Effector memory CD8-positive, alpha-beta T cell (primary cell): ENCODE results near the gene ZBTB7C.
A peak's percentile ranks its signal among the peaks of the same experiment; 100 is the strongest.

Source experiments
- ATAC-seq: fragments of 150-1000 bp; cut with Tn5 transposase; replicated peaks from 2 replicates; pipeline ENCODE4 v1.10.0; 2021; ENCODE audit warnings: mild to moderate bottlenecking, moderate library complexity
- DNase-seq, 3 experiments: peaks; one replicate each; pipeline ENCODE4 v3.0.0; 2021
- H3K27ac Mint-ChIP-seq, 2 donors: one replicate each; pipeline ENCODE4 v1.8.0; 2022; ENCODE audit warnings: mild to moderate bottlenecking in 2 of 2, mixed read lengths in 2 of 2, moderate library complexity in 2 of 2
- H3K27me3 Mint-ChIP-seq, 2 donors: one replicate each; pipeline ENCODE4 v1.8.0; 2022; ENCODE audit warnings: mixed read lengths in 2 of 2
- H3K36me3 Mint-ChIP-seq: one replicate; pipeline ENCODE4 v1.8.0; 2022; ENCODE audit warnings: mild to moderate bottlenecking, moderate library complexity, mixed read lengths; ENCODE audit not compliant: insufficient read depth
- H3K4me1 Mint-ChIP-seq, 2 donors: one replicate each; pipeline ENCODE4 v1.8.0; 2022; ENCODE audit warnings: low read depth in 2 of 2, mixed read lengths in 2 of 2
- H3K4me3 Mint-ChIP-seq, 2 donors: one replicate each; pipeline ENCODE4 v1.8.0; 2022; ENCODE audit warnings: mild to moderate bottlenecking in 2 of 2, mixed read lengths in 2 of 2, moderate library complexity in 2 of 2
- H3K9me3 Mint-ChIP-seq, 2 donors: one replicate each; pipeline ENCODE4 v1.8.0; 2022; ENCODE audit warnings: mixed read lengths in 2 of 2

ZBTB7C gene

GRCh38 chr18:48002933-48003365, 406.2 kb downstream of the ZBTB7C start:
- Mint-ChIP-seq H3K9me3 (no peaks in the 10 kb centered on the region), H3K4me3 (no peak overlapping the region), H3K27ac (no peak overlapping the region), H3K27me3 (peaks cover 8 to 9% of the 10 kb centered on the region in 2 donors), H3K4me1 (peaks cover 0 to 3% of the 10 kb centered on the region in 2 donors), H3K36me3 (no peaks in the 10 kb centered on the region)
- no peak for ATAC-seq
- no peak for DNase-seq

- H3K4me3 Mint-ChIP-seq, result no peak overlapping the region
- DNase-seq (no peak), ATAC-seq (no peak)
- H3K27me3 Mint-ChIP-seq, result no peaks in the 10 kb centered on the region
- H3K27ac Mint-ChIP-seq, result no peak overlapping the region
- no peaks in the 10 kb centered on the region for H3K9me3 Mint-ChIP-seq
- no peaks in the 10 kb centered on the region for H3K36me3 Mint-ChIP-seq
- H3K4me1 Mint-ChIP-seq, result no peaks in the 10 kb centered on the region
These were observed 408.5 kb downstream of the ZBTB7C start for GRCh38 chr18:48000701-48001100.

GRCh38 chr18:47999801-48000248, 409.4 kb downstream of the ZBTB7C start:
- no peak for DNase-seq
- H3K9me3 Mint-ChIP-seq, result no peaks in the 10 kb centered on the region
- no peak overlapping the region for H3K4me3 Mint-ChIP-seq
- no peaks in the 10 kb centered on the region for H3K4me1 Mint-ChIP-seq
- H3K27me3 Mint-ChIP-seq, result no peaks in the 10 kb centered on the region
- H3K36me3 Mint-ChIP-seq, result no peaks in the 10 kb centered on the region
- ATAC-seq, result no peak
- peak overlapping the region in 1 of 2 donors; percentile 47 for H3K27ac Mint-ChIP-seq

GRCh38 chr18:47997338-47997780, 411.8 kb downstream of the ZBTB7C start:
- H3K27ac Mint-ChIP-seq, result no peak overlapping the region
- no peak overlapping the region for H3K4me3 Mint-ChIP-seq
- DNase-seq (peak in 2 of 3 experiments; percentile 6 to 16), ATAC-seq (no peak)
- no peaks in the 10 kb centered on the region for H3K4me1 Mint-ChIP-seq
- no peaks in the 10 kb centered on the region for H3K9me3 Mint-ChIP-seq
- peaks cover 10 to 22% of the 10 kb centered on the region in 2 donors for H3K27me3 Mint-ChIP-seq
- H3K36me3 Mint-ChIP-seq, result no peaks in the 10 kb centered on the region

GRCh38 chr18:47996091-47996541, 413.1 kb downstream of the ZBTB7C start:
- peaks cover 20 to 34% of the 10 kb centered on the region in 2 donors for H3K27me3 Mint-ChIP-seq
- H3K36me3 Mint-ChIP-seq, result no peaks in the 10 kb centered on the region

GRCh38 chr18:47995654-47996053, 413.5 kb downstream of the ZBTB7C start:
- ATAC-seq, result no peak
- H3K4me3 Mint-ChIP-seq, result no peak overlapping the region
- no peak overlapping the region for H3K27ac Mint-ChIP-seq
- no peaks in the 10 kb centered on the region for H3K4me1 Mint-ChIP-seq
- H3K9me3 Mint-ChIP-seq, result no peaks in the 10 kb centered on the region
- H3K36me3 Mint-ChIP-seq, result no peaks in the 10 kb centered on the region
- no peak for DNase-seq
- H3K27me3 Mint-ChIP-seq, result peaks cover 24 to 39% of the 10 kb centered on the region in 2 donors

More at GRCh38 chr18:47996091-47996541, 413.1 kb downstream of the ZBTB7C start:
- DNase-seq, result no peak
- ATAC-seq, result no peak
- Mint-ChIP-seq H3K4me3 (no peak overlapping the region), H3K4me1 (no peaks in the 10 kb centered on the region), H3K9me3 (no peaks in the 10 kb centered on the region), H3K27ac (no peak overlapping the region)

GRCh38 chr18:47993409-47993808, 415.8 kb downstream of the ZBTB7C start:
- ATAC-seq (no peak), DNase-seq (no peak)
- H3K4me1 Mint-ChIP-seq, result no peaks in the 10 kb centered on the region

GRCh38 chr18:47992976-47993375, 416.2 kb downstream of the ZBTB7C start:
- Mint-ChIP-seq H3K9me3 (no peaks in the 10 kb centered on the region), H3K4me1 (no peaks in the 10 kb centered on the region), H3K27ac (no peak overlapping the region), H3K27me3 (peaks cover 31 to 52% of the 10 kb centered on the region in 2 donors), H3K4me3 (no peak overlapping the region), H3K36me3 (no peaks in the 10 kb centered on the region)
- DNase-seq (no peak), ATAC-seq (no peak)

More at GRCh38 chr18:47993409-47993808, 415.8 kb downstream of the ZBTB7C start:
- Mint-ChIP-seq H3K27ac (no peak overlapping the region), H3K4me3 (no peak overlapping the region), H3K36me3 (no peaks in the 10 kb centered on the region), H3K27me3 (peaks cover 31 to 52% of the 10 kb centered on the region in 2 donors), H3K9me3 (no peaks in the 10 kb centered on the region)

- Mint-ChIP-seq H3K36me3 (no peaks in the 10 kb centered on the region), H3K27me3 (peaks cover 31 to 52% of the 10 kb centered on the region in 2 donors), H3K4me1 (no peaks in the 10 kb centered on the region), H3K4me3 (no peak overlapping the region), H3K9me3 (no peaks in the 10 kb centered on the region), H3K27ac (no peak overlapping the region)
- ATAC-seq (no peak), DNase-seq (no peak)
These were observed 416.9 kb downstream of the ZBTB7C start for GRCh38 chr18:47992266-47992665.

GRCh38 chr18:47990981-47991380, 418.2 kb downstream of the ZBTB7C start:
- H3K9me3 Mint-ChIP-seq, result no peaks in the 10 kb centered on the region
- H3K27me3 Mint-ChIP-seq, result peaks cover 31 to 52% of the 10 kb centered on the region in 2 donors
- DNase-seq, result no peak
- H3K27ac Mint-ChIP-seq, result no peak overlapping the region
- H3K4me3 Mint-ChIP-seq, result no peak overlapping the region
- H3K36me3 Mint-ChIP-seq, result peaks cover 2% of the 10 kb centered on the region
- ATAC-seq, result no peak
- H3K4me1 Mint-ChIP-seq, result no peaks in the 10 kb centered on the region

- Mint-ChIP-seq H3K9me3 (no peaks in the 10 kb centered on the region), H3K27me3 (peaks cover 30 to 38% of the 10 kb centered on the region in 2 donors)
These were observed 421.8 kb downstream of the ZBTB7C start for GRCh38 chr18:47987388-47987699.

GRCh38 chr18:47986620-47987387, 422.4 kb downstream of the ZBTB7C start:
- H3K27me3 Mint-ChIP-seq, result peaks cover 25 to 34% of the 10 kb centered on the region in 2 donors
- H3K4me3 Mint-ChIP-seq, result no peak overlapping the region
- peaks cover 0 to 2% of the 10 kb centered on the region in 2 donors for H3K9me3 Mint-ChIP-seq
- ATAC-seq (no peak), DNase-seq (no peak)
- H3K27ac Mint-ChIP-seq, result no peak overlapping the region
- peaks cover 3% of the 10 kb centered on the region for H3K36me3 Mint-ChIP-seq
- no peaks in the 10 kb centered on the region for H3K4me1 Mint-ChIP-seq

More at GRCh38 chr18:47987388-47987699, 421.8 kb downstream of the ZBTB7C start:
- Mint-ChIP-seq H3K36me3 (peaks cover 3% of the 10 kb centered on the region), H3K27ac (no peak overlapping the region), H3K4me3 (no peak overlapping the region), H3K4me1 (no peaks in the 10 kb centered on the region)
- no peak for DNase-seq
- ATAC-seq, result no peak

GRCh38 chr18:47985866-47986265, 423.3 kb downstream of the ZBTB7C start:
- H3K4me1 Mint-ChIP-seq, result no peaks in the 10 kb centered on the region
- ATAC-seq (peak; percentile 26), DNase-seq (no peak)
- peaks cover 0 to 2% of the 10 kb centered on the region in 2 donors for H3K9me3 Mint-ChIP-seq
- H3K36me3 Mint-ChIP-seq, result peaks cover 3% of the 10 kb centered on the region
- peaks cover 15 to 25% of the 10 kb centered on the region in 2 donors for H3K27me3 Mint-ChIP-seq
- H3K4me3 Mint-ChIP-seq, result no peak overlapping the region
- H3K27ac Mint-ChIP-seq, result no peak overlapping the region

GRCh38 chr18:47984991-47985390, 424.2 kb downstream of the ZBTB7C start:
- ATAC-seq, result no peak
- Mint-ChIP-seq H3K36me3 (peaks cover 3% of the 10 kb centered on the region), H3K4me3 (no peak overlapping the region), H3K9me3 (peaks cover 0 to 2% of the 10 kb centered on the region in 2 donors), H3K4me1 (no peaks in the 10 kb centered on the region), H3K27me3 (peaks cover 10 to 24% of the 10 kb centered on the region in 2 donors), H3K27ac (no peak overlapping the region)
- DNase-seq, result no peak
